HEK293 (cell line): ENCODE results near the gene SYNE3.

Experiments
- PRDM1 ChIP-seq: fragments of 450-650 bp; formaldehyde crosslinking; IDR thresholded peaks from 2 replicates; pipeline ENCODE4; 2016; ENCODE audit warnings: missing biosample characterization, missing genetic modification characterization
- RBAK ChIP-seq: fragments of 450-650 bp; formaldehyde crosslinking; IDR thresholded peaks from 2 replicates; pipeline ENCODE4 v1.5.1; 2016; ENCODE audit warnings: missing biosample characterization, missing genetic modification characterization
- SP2 ChIP-seq: fragments of 450-650 bp; formaldehyde crosslinking; IDR thresholded peaks from 2 replicates; pipeline ENCODE4 v1.5.1; 2016; ENCODE audit warnings: missing biosample characterization, missing genetic modification characterization
- SP7 ChIP-seq: fragments of 450-650 bp; formaldehyde crosslinking; IDR thresholded peaks from 2 replicates; pipeline ENCODE4 v1.5.1; 2016; ENCODE audit warnings: missing biosample characterization, missing genetic modification characterization
- ZNF133 ChIP-seq: fragments of 450-650 bp; formaldehyde crosslinking; IDR thresholded peaks from 2 replicates; pipeline ENCODE4 v1.5.1; 2016; ENCODE audit warnings: missing biosample characterization, missing genetic modification characterization
- ZNF138 ChIP-seq: fragments of 450-650 bp; formaldehyde crosslinking; IDR thresholded peaks from 2 replicates; pipeline ENCODE4 v1.5.1; 2016; ENCODE audit warnings: missing biosample characterization, missing genetic modification characterization, borderline replicate concordance
- ZNF548 ChIP-seq: fragments of 450-650 bp; formaldehyde crosslinking; IDR thresholded peaks from 2 replicates; pipeline ENCODE4 v1.5.1; 2016; ENCODE audit warnings: missing biosample characterization, missing genetic modification characterization
- ZNF549 ChIP-seq: fragments of 450-650 bp; IDR thresholded peaks from 2 replicates; pipeline ENCODE4 v1.5.1; 2018; ENCODE audit warnings: missing biosample characterization, missing genetic modification characterization, mild to moderate bottlenecking, inconsistent platforms, moderate library complexity
- TF ChIP-seq, protein P1 (sequence below): fragments of 450-650 bp; formaldehyde crosslinking; IDR thresholded peaks from 2 replicates; pipeline ENCODE4 v1.5.1; 2016; ENCODE audit warnings: missing biosample characterization, missing genetic modification characterization
- TF ChIP-seq, protein P2 (sequence below): fragments of 450-650 bp; formaldehyde crosslinking; IDR thresholded peaks from 2 replicates; pipeline ENCODE4 v1.5.1; 2016; ENCODE audit warnings: missing biosample characterization, missing genetic modification characterization
- TF ChIP-seq, protein P3 (sequence below): fragments of 450-650 bp; formaldehyde crosslinking; IDR thresholded peaks from 2 replicates; pipeline ENCODE4 v1.5.1; 2016; ENCODE audit warnings: missing biosample characterization, missing genetic modification characterization

DNA sequence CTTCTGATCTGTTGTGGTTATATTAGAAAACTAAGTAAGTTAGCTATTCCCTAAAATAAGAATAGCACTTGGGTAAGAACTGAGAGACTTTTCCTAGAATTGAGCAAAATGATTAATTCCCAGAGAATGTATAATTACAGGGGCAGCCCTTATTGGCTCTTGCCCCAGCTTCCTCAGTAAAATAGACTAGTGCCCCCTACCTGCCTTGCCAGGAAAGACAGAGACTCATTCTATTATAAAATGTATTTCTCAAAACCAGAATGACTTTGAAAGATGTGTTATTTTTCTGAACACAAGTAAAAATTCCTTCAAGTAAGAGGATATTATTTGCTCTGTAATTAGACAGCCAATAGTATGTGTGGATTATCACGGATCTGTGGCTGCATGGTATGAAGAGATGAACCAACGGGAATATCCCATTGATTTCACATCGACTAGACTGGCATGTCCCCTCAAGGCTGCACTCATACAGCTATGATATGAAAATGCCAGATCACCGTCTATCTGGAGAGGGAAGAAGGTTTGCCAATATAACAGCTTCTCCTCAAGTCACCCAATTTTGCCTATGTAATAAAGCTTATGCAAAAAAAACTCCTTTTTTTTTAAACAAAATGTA, 11.0 kb upstream of the SYNE3 start:
- TF ChIP-seq ZNF133 (no peak), PRDM1 (tag by site-specific recombination) (no peak), ZNF138 (no peak), SP2 (no peak), ZNF549 (tag by site-specific recombination) (no peak), RBAK (no peak), SP7 (tag by site-specific recombination) (peak; percentile 51; the same call in 1 of the 2 replicates), ZNF548 (tag by site-specific recombination) (no peak)
- TF ChIP-seq, protein P1, sequence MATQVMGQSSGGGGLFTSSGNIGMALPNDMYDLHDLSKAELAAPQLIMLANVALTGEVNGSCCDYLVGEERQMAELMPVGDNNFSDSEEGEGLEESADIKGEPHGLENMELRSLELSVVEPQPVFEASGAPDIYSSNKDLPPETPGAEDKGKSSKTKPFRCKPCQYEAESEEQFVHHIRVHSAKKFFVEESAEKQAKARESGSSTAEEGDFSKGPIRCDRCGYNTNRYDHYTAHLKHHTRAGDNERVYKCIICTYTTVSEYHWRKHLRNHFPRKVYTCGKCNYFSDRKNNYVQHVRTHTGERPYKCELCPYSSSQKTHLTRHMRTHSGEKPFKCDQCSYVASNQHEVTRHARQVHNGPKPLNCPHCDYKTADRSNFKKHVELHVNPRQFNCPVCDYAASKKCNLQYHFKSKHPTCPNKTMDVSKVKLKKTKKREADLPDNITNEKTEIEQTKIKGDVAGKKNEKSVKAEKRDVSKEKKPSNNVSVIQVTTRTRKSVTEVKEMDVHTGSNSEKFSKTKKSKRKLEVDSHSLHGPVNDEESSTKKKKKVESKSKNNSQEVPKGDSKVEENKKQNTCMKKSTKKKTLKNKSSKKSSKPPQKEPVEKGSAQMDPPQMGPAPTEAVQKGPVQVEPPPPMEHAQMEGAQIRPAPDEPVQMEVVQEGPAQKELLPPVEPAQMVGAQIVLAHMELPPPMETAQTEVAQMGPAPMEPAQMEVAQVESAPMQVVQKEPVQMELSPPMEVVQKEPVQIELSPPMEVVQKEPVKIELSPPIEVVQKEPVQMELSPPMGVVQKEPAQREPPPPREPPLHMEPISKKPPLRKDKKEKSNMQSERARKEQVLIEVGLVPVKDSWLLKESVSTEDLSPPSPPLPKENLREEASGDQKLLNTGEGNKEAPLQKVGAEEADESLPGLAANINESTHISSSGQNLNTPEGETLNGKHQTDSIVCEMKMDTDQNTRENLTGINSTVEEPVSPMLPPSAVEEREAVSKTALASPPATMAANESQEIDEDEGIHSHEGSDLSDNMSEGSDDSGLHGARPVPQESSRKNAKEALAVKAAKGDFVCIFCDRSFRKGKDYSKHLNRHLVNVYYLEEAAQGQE (tag by site-specific recombination) = no peak
- TF ChIP-seq, protein P2, sequence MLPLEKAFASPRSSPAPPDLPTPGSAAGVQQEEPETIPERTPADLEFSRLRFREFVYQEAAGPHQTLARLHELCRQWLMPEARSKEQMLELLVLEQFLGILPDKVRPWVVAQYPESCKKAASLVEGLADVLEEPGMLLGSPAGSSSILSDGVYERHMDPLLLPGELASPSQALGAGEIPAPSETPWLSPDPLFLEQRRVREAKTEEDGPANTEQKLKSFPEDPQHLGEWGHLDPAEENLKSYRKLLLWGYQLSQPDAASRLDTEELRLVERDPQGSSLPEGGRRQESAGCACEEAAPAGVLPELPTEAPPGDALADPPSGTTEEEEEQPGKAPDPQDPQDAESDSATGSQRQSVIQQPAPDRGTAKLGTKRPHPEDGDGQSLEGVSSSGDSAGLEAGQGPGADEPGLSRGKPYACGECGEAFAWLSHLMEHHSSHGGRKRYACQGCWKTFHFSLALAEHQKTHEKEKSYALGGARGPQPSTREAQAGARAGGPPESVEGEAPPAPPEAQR (tag by site-specific recombination) = no peak
- TF ChIP-seq, protein P3, sequence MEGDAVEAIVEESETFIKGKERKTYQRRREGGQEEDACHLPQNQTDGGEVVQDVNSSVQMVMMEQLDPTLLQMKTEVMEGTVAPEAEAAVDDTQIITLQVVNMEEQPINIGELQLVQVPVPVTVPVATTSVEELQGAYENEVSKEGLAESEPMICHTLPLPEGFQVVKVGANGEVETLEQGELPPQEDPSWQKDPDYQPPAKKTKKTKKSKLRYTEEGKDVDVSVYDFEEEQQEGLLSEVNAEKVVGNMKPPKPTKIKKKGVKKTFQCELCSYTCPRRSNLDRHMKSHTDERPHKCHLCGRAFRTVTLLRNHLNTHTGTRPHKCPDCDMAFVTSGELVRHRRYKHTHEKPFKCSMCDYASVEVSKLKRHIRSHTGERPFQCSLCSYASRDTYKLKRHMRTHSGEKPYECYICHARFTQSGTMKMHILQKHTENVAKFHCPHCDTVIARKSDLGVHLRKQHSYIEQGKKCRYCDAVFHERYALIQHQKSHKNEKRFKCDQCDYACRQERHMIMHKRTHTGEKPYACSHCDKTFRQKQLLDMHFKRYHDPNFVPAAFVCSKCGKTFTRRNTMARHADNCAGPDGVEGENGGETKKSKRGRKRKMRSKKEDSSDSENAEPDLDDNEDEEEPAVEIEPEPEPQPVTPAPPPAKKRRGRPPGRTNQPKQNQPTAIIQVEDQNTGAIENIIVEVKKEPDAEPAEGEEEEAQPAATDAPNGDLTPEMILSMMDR = no peak
